ENCODE data around the gene PSMC3.

PSMC3 gene

DNA sequence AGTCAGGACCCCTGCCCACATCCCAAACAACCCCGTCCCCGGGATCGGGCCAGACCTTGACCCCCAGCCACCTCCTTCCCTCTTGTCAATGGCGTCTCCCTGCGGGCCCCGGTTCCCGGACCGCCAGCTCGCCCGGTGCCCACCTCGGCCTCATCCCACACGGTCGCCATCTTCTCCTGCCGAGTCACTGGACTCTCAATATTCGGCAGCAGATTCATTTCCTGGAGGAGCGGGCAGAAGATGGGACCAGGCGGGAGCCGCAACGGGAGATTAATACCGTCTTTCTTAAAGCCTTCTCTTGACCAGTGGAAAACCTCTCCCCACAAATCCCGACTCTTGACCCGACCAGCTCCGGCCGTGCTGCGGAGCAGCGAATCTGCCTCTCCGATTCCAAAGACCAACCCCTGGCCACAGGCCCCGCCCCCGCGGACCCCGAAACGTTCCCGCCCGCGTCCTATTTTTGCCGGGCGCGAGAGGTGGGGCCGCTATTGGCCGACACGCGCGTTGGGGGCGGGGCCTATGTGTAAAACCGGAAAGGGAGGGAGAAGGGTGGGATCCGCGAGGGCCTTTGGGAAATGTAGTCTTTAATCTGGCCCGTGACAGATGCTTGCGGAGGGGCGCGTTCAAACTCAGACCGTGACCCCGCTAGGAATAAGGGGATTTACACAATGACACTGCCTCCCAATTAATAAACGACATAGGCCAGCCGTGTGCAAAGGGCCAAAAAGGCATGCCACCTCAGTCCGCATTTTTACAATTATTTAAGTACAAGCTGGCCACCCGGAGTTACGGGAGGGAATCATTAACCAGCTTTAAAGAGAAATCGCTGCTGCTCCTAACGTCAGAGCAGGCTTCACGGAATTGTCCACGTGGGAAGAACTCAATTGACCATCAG, at the start of gene PSMC3:
TSS of gene PSMC3 (minus strand) at position 378 of the 895 bp plus-strand sequence. CDS start at position 218, 160 bp downstream.
- DNase-seq (ENCODE audit: extremely low read depth in 1 of 2, low read depth in 1 of 2) = peak; percentile 94 to 99

DNA sequence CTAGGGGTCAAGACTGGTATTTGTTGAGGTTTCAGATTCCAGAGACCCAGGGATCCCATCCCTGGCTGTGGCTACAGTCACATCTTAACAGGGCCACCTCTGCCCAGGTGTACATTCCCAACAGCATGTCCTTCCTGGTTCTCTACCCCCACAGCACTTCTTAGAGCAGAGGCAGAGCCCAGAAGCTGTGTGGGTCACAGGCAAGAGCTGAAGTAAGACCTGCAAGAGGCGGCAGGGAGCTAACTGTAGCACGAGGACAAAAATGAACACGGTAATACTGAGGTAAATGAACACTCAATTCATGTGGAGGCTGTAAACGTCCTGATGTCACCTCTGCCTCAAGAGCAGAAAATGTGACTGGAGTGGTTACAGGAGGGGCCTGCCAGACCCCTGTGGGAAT, 44.4 kb upstream of the PSMC3 start:
- no peak for DNase-seq (ENCODE audit: extremely low read depth in 1 of 2, low read depth in 1 of 2)

GRCh38 chr11:47469361-47470179, 43.3 kb upstream of the PSMC3 start:
- no peak for DNase-seq (ENCODE audit: extremely low read depth in 1 of 2, low read depth in 1 of 2)

DNA sequence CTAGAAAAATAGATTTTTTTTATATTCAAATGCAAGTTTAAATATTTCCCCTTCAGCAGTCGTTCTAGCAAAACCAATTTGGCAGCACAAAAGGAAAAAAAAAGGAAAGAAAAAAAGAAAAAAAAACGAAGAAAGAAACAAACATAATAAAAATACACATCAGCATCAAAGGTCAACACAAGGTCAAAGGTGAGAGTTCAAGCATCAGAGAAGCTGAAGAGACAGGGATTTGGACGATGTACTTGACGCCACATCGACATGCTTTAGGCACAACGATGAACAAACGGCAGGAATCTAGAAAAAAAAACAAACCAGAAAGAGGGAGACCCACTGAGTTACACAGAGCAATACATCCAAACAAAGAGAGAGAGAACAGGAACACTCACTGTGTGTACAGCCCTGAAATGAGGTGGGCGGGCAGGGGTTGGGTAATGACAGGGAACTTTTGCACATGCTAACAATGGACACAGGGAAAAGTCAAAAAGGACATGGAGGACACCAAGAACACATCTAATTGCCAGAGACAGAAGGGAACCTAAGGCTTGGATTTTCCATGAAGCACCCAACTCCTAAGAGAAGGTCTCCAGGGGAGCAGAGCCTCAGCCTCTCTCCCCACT, 42.5 kb upstream of the PSMC3 start:
- no peak for DNase-seq (ENCODE audit: extremely low read depth in 1 of 2, low read depth in 1 of 2)

GRCh38 chr11:47467357-47467756, 41.1 kb upstream of the PSMC3 start:
- no peak for DNase-seq (ENCODE audit: extremely low read depth in 1 of 2, low read depth in 1 of 2)

GRCh38 chr11:47466701-47467250, 40.5 kb upstream of the PSMC3 start:
- DNase-seq (ENCODE audit: extremely low read depth in 1 of 2, low read depth in 1 of 2) = no peak

DNA sequence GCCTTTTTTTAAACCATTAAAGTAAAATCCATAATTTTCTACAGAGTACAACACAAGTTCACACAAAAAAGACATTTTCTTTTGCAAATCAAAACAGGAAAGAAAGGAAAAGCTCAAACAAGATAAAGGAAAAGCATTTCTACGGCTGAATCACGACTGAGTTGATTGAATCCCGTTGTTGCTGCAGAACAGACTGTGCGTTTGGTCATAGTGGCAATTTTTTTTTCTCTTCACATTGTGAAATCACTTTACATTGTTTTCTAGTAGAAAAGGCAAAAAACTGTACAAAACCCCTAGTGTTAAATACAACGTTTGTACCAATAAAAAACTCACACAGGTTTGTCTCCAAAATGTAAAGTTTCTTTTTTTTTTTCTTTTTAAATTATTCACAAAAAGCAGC, 40.0 kb upstream of the PSMC3 start:
- no peak for DNase-seq (ENCODE audit: extremely low read depth in 1 of 2, low read depth in 1 of 2)

GRCh38 chr11:47464483-47464882, 38.2 kb upstream of the PSMC3 start:
- no peak for DNase-seq (ENCODE audit: extremely low read depth in 1 of 2, low read depth in 1 of 2)

DNA sequence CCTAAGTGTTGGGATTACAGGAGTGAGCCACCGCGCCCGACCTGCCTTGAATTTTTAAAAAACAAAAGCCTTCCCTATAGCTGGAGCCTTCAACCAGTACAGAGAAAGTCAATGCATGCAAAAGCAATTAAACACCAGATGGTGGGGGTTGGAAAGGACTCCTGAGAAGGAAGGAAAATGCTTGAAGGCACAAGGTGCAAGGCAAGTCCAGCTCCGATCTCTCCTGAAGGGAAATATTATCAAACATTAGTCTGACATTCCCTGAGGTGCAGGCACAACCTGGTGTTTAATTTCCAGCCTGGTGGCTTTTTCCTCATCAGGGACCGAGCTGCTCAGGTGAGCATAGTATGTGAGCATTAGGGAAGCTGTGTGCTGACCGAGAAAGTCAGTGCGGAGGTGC, 35.6 kb upstream of the PSMC3 start:
- DNase-seq (ENCODE audit: extremely low read depth in 1 of 2, low read depth in 1 of 2) = no peak

DNA sequence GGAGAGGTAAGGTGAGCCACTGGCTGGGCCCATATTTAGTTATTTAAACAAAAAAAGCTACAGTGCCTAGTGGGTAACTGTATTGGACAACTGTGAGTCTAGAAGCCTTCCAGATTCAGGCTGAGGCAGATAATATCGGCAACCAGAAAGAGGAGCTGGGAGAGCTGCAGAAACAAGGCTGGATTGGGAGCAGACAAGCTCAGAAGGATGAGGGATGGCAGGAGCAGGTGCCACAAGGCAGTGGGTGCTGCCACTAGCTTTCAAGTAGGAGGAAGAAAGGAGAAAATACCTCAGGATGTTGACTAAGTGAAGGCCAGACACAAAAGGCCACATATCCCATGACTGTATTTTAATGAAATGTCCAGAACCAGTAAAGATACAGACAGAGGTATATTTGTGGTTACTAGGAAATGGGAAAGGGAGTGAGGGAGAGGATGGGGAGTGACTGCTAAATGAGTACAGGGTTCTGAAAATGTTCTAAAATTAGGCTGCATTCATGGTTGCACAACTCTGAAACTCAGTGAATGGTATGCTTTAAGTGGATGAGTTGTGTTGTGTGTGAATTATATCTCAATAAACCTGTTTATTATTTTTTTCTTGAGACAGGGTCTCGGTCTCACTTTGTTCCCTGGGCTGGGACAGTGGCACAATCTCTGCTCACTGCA, 34.5 kb upstream of the PSMC3 start:
- DNase-seq (ENCODE audit: extremely low read depth in 1 of 2, low read depth in 1 of 2) = no peak

- peak; percentile 29 to 32 for DNase-seq (ENCODE audit: extremely low read depth in 1 of 2, low read depth in 1 of 2)
Observed at GRCh38 chr11:47454258-47454671, 28.0 kb upstream of the PSMC3 start.

- DNase-seq (ENCODE audit: extremely low read depth in 1 of 2, low read depth in 1 of 2) = no peak
Observed at GRCh38 chr11:47453365-47453764, 27.1 kb upstream of the PSMC3 start.

DNA sequence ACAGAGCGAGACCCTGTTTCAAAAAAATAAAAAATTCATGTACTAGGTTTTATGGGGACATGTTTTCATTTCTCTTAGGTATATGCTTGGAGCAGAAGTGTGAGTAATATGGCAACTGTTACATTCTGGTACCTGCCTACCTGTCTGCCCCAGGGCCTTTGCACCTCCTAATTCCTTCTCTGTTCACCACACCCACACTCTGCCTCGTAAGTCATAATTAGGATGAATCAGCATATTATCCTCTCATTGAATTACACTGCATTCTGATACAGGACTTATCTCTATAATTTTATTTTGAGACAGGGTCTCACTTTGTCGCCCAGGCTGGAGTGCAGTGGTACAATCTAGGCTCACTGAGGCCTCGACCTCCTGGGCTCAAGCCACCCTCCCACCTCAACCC, 25.8 kb upstream of the PSMC3 start:
- DNase-seq (ENCODE audit: extremely low read depth in 1 of 2, low read depth in 1 of 2) = no peak

DNA sequence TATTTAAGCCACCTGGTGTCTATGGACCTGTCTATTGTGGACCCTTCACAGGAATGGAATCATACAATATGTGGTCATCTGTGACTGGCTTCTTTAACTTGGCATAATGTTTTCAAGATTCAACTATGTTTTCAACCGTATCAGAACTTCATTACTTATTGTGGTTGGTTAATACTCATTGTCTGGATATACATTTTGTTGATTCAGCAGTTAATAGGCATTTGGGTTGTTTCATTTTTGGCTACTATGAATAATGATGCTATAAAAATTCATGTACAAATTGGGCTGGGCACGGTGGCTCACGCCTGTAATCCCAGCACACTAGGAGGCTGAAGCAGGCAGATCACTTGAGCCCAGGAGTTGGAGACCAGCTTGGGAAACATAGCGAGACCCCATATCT, 25.2 kb upstream of the PSMC3 start:
- no peak for DNase-seq (ENCODE audit: extremely low read depth in 1 of 2, low read depth in 1 of 2)

DNA sequence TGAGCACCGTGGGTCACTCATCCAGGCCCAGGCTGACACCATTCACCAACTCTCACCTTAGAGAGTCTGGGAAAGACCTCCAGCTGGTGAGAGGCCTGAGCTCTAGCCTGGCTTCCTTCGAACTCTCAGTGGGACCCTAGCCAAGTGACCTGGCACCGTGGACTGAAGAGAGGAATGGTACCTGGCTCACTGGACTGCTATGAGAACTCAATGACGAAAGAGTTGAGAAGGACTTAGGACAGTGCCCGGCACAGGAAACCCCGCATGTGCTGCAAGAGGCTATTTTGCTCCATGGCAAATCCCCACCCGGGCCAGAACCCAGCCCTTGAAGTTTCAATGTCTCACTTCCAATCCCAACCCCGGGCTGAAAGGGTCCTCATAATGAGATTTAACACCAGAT, 23.3 kb upstream of the PSMC3 start:
- no peak for DNase-seq (ENCODE audit: extremely low read depth in 1 of 2, low read depth in 1 of 2)

- no peak for DNase-seq (ENCODE audit: extremely low read depth in 1 of 2, low read depth in 1 of 2)
Observed at GRCh38 chr11:47448566-47449427, 22.6 kb upstream of the PSMC3 start, which contains the start of gene RAPSN. Gene RAPSN (minus strand): TSS chr11:47449136. CDS start chr11:47448964, 172 bp downstream.

DNA sequence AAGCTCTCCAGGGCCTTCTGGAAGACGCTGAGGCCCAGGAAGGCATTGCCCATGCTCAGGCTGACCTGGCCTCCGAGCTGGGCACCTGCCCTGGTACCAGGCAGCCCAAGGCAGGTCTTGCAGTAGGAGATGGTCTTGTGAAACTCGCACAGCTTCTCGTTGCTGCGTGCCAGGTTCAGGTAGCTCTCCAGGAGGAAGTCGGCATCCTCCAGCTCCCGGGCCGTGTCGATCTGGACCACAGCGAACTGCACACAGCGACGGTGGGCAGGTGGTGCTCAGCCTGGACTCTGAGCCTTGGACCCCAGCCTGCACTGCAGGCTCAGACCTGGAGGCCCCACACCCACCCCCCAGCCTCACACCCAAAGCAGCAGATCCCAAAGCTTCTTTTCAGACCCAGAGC, 21.7 kb upstream of the PSMC3 start:
- no peak for DNase-seq (ENCODE audit: extremely low read depth in 1 of 2, low read depth in 1 of 2)

DNA sequence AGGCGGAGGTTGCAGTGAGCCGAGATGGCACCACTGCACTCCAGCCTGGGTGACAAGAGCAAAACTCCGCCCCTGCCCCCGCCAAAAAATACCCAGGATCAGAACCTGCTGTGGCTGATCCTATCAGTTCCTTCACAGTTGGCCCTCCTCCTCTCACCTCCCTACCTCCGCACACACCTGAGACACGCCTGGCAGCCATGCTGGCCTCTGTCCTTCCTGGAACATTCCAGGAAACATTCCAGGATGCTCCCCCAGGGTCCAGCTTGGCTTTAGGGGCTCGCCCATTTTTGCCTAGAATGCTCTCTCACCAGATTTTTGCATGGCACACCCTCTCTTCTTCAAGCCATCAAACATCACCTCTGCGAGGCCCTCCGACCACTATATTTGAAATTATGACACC, 20.6 kb upstream of the PSMC3 start:
- DNase-seq (ENCODE audit: extremely low read depth in 1 of 2, low read depth in 1 of 2) = no peak

- DNase-seq (ENCODE audit: extremely low read depth in 1 of 2, low read depth in 1 of 2) = no peak
Observed at GRCh38 chr11:47445840-47446239, 19.6 kb upstream of the PSMC3 start.

GRCh38 chr11:47443817-47444216, 17.6 kb upstream of the PSMC3 start:
- DNase-seq (ENCODE audit: extremely low read depth in 1 of 2, low read depth in 1 of 2) = no peak

Measured in activated CD8-positive, alpha-beta memory T cell treated with anti-CD3 and anti-CD28 coated beads for 1 hour (primary cell).